Hematopoietic multipotent progenitor cell treated with erythropoietin and hydrocortisone succinate and interleukin-3 and kit ligand, for 8 days (in vitro differentiated cells): ENCODE data around the gene GTPBP6.
A peak's percentile ranks its signal among the peaks of the same experiment; 100 is the strongest.
"Not testable (repeated sequence)": the region's sequence is repeated elsewhere in the genome, so short reads cannot be mapped to it uniquely, and the experiment has no call there.

ENCODE experiments used
- DNase-seq: peaks from one replicate; pipeline ENCODE4 v3.0.0-alpha.2; 2015

Gene GTPBP6

DNA sequence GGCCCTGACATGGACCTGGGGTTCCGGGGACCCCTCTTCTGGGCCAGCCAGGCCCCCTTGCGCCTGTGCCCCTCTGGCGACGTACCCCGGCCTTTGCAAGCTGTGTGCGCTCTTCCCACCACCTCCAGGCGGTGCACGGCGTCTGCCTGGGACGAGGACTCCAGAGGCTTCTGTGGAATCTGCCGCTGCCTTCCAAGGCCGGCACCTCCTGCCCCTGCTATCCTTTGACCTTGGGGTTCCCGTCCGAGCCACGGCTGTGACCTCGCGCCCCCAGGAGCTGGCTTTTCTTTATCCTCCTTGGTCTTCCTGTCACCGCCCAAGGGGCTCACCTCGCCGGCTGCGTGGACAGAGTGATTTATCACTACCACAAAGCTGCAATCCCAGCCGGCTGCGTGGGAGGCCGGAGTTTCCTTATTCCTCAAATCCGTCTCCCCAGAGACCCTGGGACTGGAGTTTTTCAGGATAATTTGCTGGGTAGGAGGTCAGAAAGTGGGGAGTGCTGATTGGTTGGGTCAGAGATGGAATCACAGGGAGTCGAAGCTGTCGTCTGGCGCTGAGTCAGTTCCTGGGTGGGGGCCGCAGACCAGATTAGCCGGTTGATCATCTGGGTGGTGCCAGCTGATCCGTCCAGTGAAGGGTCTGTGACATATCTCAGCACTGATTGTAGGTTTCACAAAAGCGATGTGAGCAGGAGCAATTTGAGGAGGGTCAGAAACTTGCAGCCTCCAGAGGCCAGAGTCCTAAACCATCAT, 57.3 kb downstream of the GTPBP6 start:
- peak; percentile 19 for DNase-seq

DNA sequence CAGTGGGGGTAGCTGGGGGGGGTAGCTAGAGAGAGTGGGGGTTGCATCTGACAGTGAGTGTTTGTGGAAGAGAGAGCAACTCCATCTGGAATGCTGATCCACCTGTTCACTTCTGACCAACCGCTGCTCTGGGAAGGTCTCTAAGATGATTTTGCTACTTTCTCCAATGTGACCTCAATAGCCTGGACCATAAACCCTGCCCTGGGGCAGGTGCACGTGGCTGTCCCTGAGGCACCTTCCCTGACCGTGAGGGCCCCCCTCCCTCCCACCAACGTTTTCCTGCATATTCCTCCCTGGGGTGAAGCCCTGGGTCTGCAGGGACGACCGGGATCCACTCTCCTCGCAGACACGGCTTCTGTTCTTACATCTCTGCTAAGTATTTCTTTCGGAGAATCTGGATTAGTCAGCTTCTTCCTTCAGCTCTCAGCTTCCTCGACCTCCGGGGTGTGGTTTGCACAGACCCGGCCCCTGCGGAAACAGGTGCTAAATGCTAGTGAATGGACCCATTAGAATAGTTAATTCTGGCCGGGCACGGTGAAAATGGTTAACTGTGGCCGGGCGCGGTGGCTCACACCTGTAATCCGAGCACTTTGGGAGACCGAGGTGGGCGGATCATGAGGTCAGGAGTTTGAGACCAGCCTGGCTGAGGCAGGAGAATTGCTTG, 58.8 kb downstream of the GTPBP6 start:
- DNase-seq, result no peak

DNA sequence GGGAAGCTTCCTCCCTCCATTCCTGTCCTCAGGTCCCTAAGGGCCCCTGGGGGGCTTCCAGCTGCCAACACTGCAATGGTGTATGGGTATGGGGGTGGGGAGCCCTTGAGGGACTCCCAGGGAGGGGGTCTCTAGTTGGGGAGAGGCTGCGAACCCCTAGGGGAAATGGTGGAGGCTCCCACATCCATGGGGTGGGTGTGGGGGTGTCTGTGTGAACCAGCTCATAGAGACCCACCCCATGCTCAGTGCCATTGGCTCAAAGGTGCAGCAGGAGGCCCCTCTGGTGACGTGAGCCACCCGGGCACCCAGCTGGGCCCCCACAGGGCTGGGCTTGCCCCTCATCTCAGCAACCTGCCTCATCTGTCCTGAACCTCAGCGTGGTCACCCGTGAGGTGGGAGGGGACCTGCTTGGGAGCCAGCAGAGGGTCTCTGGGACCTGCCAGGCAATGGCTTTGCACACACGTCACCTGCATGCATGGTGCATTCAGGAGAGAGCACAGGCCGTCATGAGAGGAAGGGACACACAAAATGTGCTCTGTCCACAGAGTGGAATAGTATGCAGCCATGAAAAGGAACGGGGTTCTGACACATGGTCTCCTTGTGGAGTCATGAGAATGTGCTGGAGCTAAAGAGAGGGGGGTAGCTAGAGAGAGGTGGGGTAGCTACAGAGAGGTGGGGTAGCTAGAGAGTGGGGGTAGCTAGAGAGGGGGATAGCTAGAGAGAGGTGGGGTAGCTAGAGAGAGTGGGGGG, 60.1 kb downstream of the GTPBP6 start:
- DNase-seq, result no peak

DNA sequence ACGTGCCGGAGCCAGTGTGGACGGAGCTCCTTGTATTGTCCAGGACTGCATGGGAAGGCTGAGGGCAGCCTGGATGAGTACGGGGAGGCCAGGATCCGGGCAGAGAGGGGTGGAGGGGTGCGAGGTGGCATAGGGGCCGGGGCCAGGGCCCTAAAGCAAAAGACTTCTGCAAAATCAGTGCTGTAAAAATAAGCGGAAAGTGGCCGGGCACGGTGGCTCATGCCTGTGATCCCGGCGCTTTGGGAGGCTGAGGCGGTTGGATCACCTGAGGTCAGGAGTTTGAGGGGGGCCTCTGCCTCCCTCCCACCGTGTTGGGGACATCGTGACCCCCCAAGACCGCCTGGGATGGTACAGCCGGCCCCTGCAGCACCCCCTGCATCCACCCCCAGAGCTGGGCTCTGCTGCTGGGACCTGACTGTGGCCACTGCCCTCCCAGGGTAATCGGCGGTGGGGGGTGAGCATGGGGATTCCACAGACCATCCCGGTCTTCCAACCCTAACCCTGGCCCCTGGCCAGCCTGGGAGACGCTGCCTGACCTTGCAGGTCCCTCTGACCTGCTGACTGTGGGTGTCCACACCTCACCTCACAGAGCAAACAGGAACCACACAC, 60.8 kb downstream of the GTPBP6 start:
- no peak for DNase-seq

DNA sequence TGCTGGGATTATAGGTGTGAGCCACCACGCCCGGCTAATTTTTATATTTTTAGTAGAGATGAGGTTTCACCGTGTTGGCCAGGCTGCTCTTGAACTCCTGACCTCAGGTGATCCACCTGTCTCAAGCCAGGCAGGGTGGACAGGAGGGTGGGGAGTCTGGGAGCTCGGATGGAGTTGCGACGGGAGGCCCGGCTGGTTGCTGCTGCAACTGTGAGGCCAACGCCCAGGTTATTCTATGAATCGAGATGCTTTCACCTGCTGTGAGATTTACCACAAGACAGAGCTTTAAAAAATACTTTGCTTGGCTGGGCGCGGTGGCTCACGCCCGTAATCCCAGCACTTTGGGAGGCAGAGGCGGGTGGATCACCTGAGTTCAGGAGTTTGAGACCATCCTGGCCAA, 61.5 kb downstream of the GTPBP6 start:
- not testable (repeated sequence) for DNase-seq

DNA sequence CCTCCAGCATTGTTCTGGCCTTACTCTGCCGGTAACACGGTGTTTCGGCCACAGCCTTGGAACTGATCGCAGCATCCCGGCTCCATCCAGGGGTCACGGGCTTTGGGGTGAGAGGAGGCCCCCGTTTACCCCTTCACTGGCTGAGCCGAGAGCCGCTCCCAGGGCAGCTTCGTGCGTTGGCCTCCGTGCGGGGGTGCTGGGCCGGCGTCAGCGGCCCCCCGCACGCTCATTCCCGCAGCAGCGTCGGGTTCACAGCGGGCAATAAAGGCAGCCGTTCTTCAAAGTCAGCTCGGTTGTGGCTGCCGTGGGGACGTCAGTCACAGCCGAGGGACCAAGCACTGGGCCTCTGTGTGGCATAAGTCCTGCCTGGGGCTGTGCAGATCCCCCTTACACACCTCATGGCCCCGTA, 62.7 kb downstream of the GTPBP6 start:
- no peak for DNase-seq
